Measurements from ENCODE around the gene MEGF6. TPM values are rescaled to one million over a fixed set of nuclear protein-coding genes. Genes with fewer than 3 reads are reported as not detected.
A peak's percentile ranks its signal among the peaks of the same experiment; 100 is the strongest.

Gene MEGF6
- total RNA-seq, 1 experiment from 2014 or later = 21.3 TPM

- no peak within 1 kb of the TSS for H2AFZ ChIP-seq (ENCODE audit: low read length)
These were observed 38.3 kb upstream of the MEGF6 start, which contains the start of gene WRAP73 for GRCh38 chr1:3649342-3650247. WRAP73 (minus strand) TSS chr1:3650103; CDS start chr1:3649999, 104 bp downstream.

More at GRCh38 chr1:3649342-3650247, 38.3 kb upstream of the MEGF6 start, which contains the start of gene WRAP73:
- no peaks in the 10 kb centered on the region for H3K4me1 ChIP-seq (ENCODE audit: insufficient read depth, low read length)
- no peak within 1 kb of the TSS for H4K8ac ChIP-seq (replicated peaks; ENCODE audit: insufficient read length, low read depth, low read length)
- no peaks in the 10 kb centered on the region for H3K79me1 ChIP-seq (ENCODE audit: insufficient read depth, low read depth, low read length, poor library complexity, severe bottlenecking)
- H3K4me2 ChIP-seq (ENCODE audit: insufficient read depth, insufficient read length, low read length) = peak within 1 kb of the TSS; percentile 65
- H2BK20ac ChIP-seq (ENCODE audit: low read depth, low read length, poor library complexity, severe bottlenecking) = no peak within 1 kb of the TSS
- no peak within 1 kb of the TSS for H4K91ac ChIP-seq (ENCODE audit: insufficient read length, low read depth, low read length)
- no peak within 1 kb of the TSS for H3K27ac Mint-ChIP-seq
- DNase-seq = peak; percentile 91
- H3K4me1 Mint-ChIP-seq = peaks cover 15 to 17% of the 10 kb centered on the region in 2 experiments
- peaks cover 3% of the 10 kb centered on the region; the same call in 1 of the 2 replicates for H3K79me2 ChIP-seq (ENCODE audit: insufficient read depth, low read length)
- H3K9me3 ChIP-seq (ENCODE audit: control insufficient read depth, low read depth, low read length) = no peaks in the 10 kb centered on the region
- no peak within 1 kb of the TSS for H3K56ac ChIP-seq (ENCODE audit: insufficient read length, low read depth, low read length)
- peak within 1 kb of the TSS; percentile 71 to 85 for H3K4me3 Mint-ChIP-seq
- no peak within 1 kb of the TSS for H4K5ac ChIP-seq (ENCODE audit: insufficient read length, low read depth, low read length)
- H3K9ac ChIP-seq (ENCODE audit: extremely low read depth, insufficient read length, low read length) = no peak within 1 kb of the TSS
- H3K9me3 Mint-ChIP-seq = peaks cover 0 to 2% of the 10 kb centered on the region in 2 experiments; a peak in 1 of 5 replicates
- H2BK12ac ChIP-seq (ENCODE audit: insufficient read length, low read depth, low read length) = no peak within 1 kb of the TSS
- H3K14ac ChIP-seq (ENCODE audit: insufficient read depth, low read length) = no peak within 1 kb of the TSS
- H2BK15ac ChIP-seq (ENCODE audit: low read depth, low read length) = no peak within 1 kb of the TSS
- H4K20me1 ChIP-seq (ENCODE audit: control insufficient read depth, insufficient read depth, insufficient read length) = no peaks in the 10 kb centered on the region
- TF ChIP-seq CTCF (conservative IDR thresholded peaks at IDR 0.05) = no peak
- no peak within 1 kb of the TSS for H3K23ac ChIP-seq (ENCODE audit: insufficient read length, low read depth, low read length)
- H3K36me3 Mint-ChIP-seq (ENCODE audit: insufficient read depth in 1 of 3, low read depth in 3 of 3) = peaks cover 0 to 22% (median 16%) of the 10 kb centered on the region in 3 experiments
- H3K27me3 ChIP-seq (ENCODE audit: insufficient read depth, low read length) = peaks cover 38% of the 10 kb centered on the region
- H3T11ph ChIP-seq (ENCODE audit: low read length) = no peak within 1 kb of the TSS
- H3K27me3 Mint-ChIP-seq (ENCODE audit: low read depth) = peaks cover 43% of the 10 kb centered on the region
- H2BK5ac ChIP-seq (ENCODE audit: insufficient read length, low read length) = no peak within 1 kb of the TSS
- no peak within 1 kb of the TSS for H3K4ac ChIP-seq (ENCODE audit: low read depth, low read length)
- H2AK5ac ChIP-seq (ENCODE audit: insufficient read length, low read length) = no peak within 1 kb of the TSS
- no peak within 1 kb of the TSS for H2BK120ac ChIP-seq (ENCODE audit: low read depth, low read length, poor library complexity, severe bottlenecking)
- H3K27ac ChIP-seq (ENCODE audit: insufficient read length, low read depth, low read length) = no peak within 1 kb of the TSS
- WGBS (ENCODE audit: extremely low coverage, insufficient read length, low lambda C conversion rate) = no CpG with 5 or more reads among the region's 60 CpGs
- H3K18ac ChIP-seq (ENCODE audit: insufficient read length, low read depth, low read length) = no peak within 1 kb of the TSS
- peaks cover 28% of the 10 kb centered on the region for H3K23me2 ChIP-seq (ENCODE audit: insufficient read length, low read depth, low read length, poor library complexity, severe bottlenecking)
